BE2C (cell line): ENCODE data around the gene RNF220.

ENCODE experiments used
- DNase-seq: peaks from one replicate; pipeline ENCODE4 v3.0.0-alpha.2; 2020
- H3K27me3 ChIP-seq: fragments of 250-450 bp; sonication (Bioruptor Pico); 2 replicates; pipeline ENCODE4 v1.5.1; 2020; ENCODE audit warnings: mild to moderate bottlenecking
- H3K36me3 ChIP-seq: fragments of 250-450 bp; sonication (Bioruptor Pico); 2 replicates; pipeline ENCODE4 v1.5.1; 2020; ENCODE audit warnings: mild to moderate bottlenecking
- H3K4me1 ChIP-seq: fragments of 250-450 bp; sonication (Bioruptor Pico); 2 replicates; pipeline ENCODE4 v1.5.1; 2020
- H3K4me3 ChIP-seq: 2 replicates; pipeline ENCODE4 v1.5.1; 2011; ENCODE audit warnings: low read depth, low read length
- H3K9me3 ChIP-seq: fragments of 250-450 bp; sonication (Bioruptor Pico); 2 replicates; pipeline ENCODE4 v1.5.1; 2020
- CTCF ChIP-seq: IDR thresholded peaks from 2 replicates; pipeline ENCODE4 v1.5.1; 2012; ENCODE audit warnings: mild to moderate bottlenecking, low read depth, low read length

The RNF220 gene

DNA sequence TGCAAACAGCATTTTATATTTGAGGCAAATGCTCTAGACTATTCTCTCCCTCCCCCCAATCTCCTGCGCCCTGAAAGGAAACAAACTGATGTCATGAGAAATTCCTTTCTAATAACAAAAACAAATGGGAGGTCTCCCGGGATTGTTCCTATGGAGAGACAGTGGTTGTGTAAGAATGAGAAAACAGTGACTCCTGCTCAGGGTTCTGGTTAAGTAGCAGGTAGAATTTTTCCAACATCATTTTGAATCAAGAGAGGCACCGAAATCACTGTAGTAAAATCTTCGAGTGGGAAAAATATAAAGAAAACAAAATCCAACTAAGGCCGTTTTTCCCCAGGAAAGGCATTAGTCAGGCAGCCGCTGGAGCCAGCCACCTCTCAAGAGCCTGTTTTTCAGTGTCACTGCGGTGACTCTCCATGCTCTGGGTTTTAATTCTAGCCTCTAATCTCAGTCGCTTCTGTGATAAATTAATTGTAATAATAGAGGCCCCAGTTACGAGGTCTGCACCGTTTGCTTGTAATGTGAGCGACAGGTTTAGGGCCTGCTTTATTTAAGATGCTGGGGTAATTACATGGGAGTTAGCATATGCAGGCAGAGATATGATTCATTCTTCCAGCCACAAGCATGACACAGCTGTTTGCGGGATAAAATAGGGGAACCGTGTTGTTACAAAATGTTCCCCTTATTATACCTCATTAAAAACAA is 80.3 kb downstream of the RNF220 start:
- no peaks in the 10 kb centered on the region for H3K27me3 ChIP-seq
- H3K9me3 ChIP-seq = no peaks in the 10 kb centered on the region
- no peaks in the 10 kb centered on the region for H3K36me3 ChIP-seq
- no peak for TF ChIP-seq CTCF
- H3K4me1 ChIP-seq = no peaks in the 10 kb centered on the region
- H3K4me3 ChIP-seq = no peak overlapping the region
- no peak for DNase-seq

DNA sequence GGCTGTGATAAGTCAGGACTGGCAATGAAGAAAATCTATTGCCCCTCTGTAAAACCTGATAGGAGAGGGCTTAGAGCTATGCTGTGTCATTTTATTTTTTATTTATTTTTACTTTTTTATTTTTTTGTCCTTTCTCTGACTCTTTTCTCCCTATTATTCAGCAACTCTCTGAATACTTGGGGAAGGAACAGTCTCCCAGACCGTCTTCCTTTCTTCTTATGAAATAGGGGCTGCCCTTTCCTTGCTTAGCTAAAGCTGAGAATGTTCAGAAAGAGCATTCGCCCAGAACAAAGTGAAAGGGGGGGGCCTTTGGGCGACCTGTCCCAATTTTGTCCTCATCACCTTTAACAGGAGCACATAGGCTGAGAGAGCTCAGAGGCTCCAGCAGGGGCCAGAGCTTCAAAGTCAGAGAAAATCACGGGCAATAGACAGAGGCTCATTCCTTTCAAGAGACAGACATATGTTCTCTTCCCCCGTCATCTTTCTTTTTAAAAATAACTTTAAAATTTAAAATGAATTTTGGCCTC is 80.9 kb downstream of the RNF220 start:
- Histone ChIP-seq H3K4me3 (no peak overlapping the region), H3K36me3 (no peaks in the 10 kb centered on the region), H3K27me3 (no peaks in the 10 kb centered on the region), H3K4me1 (no peaks in the 10 kb centered on the region), H3K9me3 (no peaks in the 10 kb centered on the region)
- TF ChIP-seq CTCF = no peak
- no peak for DNase-seq

DNA sequence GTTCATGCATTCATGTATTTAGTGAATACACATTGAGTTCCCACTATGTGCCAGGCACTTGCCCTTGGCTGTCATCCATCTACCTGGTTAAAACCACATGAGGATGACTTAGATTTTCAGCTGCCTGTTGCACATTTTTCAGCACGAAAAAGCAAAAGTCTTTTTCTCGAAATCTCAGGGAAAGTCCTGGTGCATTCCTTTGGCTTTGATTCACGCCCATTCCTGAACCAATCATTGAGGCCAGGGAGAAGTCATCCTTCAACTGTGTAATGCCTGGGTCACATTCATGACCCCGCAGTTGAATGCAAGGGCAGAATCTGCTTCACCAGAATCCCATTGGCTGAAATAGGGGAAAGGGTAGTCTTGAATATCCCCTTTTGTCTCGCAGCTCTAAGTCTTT is 84.4 kb downstream of the RNF220 start:
- DNase-seq = no peak
- H3K27me3 ChIP-seq = no peaks in the 10 kb centered on the region
- H3K4me3 ChIP-seq = no peak overlapping the region
- no peaks in the 10 kb centered on the region for H3K36me3 ChIP-seq
- TF ChIP-seq CTCF = no peak
- H3K9me3 ChIP-seq = no peaks in the 10 kb centered on the region
- H3K4me1 ChIP-seq = no peaks in the 10 kb centered on the region

DNA sequence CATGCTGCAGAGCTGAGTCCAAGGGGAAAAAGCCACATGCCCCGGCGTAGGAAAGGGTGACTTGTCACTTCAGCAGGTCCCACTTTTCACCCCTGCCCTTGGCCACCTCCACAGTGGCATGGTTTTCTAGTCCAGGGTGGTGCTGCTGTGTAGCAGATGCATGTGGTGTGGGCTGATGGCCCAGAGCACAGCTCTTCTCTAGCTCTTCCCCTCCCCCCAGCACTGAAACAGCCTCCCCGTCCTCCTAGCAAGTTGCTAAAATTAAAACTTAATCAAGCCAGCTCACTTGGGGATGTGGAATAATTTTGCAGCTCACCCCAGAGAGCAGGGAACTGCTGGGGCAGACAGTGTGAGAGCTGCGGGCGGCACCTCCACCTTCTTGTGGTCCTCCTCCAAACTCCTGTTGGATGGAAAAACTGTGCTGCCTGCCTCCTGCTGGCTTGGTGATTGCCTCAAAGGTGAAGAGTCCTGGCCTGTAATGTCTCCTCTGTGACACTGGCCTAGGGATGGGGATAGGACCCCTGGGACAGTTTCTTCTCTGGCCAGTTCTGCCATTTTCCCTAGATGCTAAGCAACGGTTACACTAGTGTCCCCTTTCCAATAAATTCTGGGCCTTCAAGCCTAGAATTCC is 91.6 kb downstream of the RNF220 start:
- Histone ChIP-seq H3K36me3 (no peaks in the 10 kb centered on the region), H3K4me3 (no peak overlapping the region), H3K27me3 (peaks cover 19% of the 10 kb centered on the region), H3K9me3 (no peaks in the 10 kb centered on the region), H3K4me1 (no peaks in the 10 kb centered on the region)
- DNase-seq = no peak
- TF ChIP-seq CTCF = no peak

- Histone ChIP-seq H3K27me3 (peaks cover 20% of the 10 kb centered on the region), H3K9me3 (no peaks in the 10 kb centered on the region), H3K36me3 (no peaks in the 10 kb centered on the region), H3K4me3 (no peak overlapping the region), H3K4me1 (no peaks in the 10 kb centered on the region)
- TF ChIP-seq CTCF = no peak
- DNase-seq = no peak
Observed at GRCh38 chr1:44497422-44498170, 92.5 kb downstream of the RNF220 start.
